Vagina (tissue), 2 donors: ENCODE measurements around the gene FAM204A.

Experiments used
- CTCF ChIP-seq, 3 experiments: fragments of 450-650 bp in 2 of 3; fragments of 200-600 bp in 1 of 3; sonication (generic) in 1 of 3; IDR thresholded peaks; one replicate each; pipeline ENCODE4 v1.5.1; 2017 to 2019; ENCODE audit warnings: antibody characterized with exemption in 3 of 3, mild to moderate bottlenecking in 2 of 3, moderate library complexity in 2 of 3
- POLR2A ChIP-seq, 2 donors: fragments of 450-650 bp; IDR thresholded peaks; one replicate each; pipeline ENCODE4 v1.6.1; 2017; ENCODE audit warnings: antibody characterized with exemption in 2 of 2, mild to moderate bottlenecking in 2 of 2, moderate library complexity in 2 of 2
- POLR2AphosphoS5 ChIP-seq, 2 donors: sonication (generic); formaldehyde crosslinking; IDR thresholded peaks; one replicate each; pipeline ENCODE4 v1.9.0; 2017; ENCODE audit warnings: antibody characterized with exemption in 2 of 2, mild to moderate bottlenecking in 2 of 2, low read depth in 1 of 2; ENCODE audit not compliant: insufficient read depth in 1 of 2

DNA sequence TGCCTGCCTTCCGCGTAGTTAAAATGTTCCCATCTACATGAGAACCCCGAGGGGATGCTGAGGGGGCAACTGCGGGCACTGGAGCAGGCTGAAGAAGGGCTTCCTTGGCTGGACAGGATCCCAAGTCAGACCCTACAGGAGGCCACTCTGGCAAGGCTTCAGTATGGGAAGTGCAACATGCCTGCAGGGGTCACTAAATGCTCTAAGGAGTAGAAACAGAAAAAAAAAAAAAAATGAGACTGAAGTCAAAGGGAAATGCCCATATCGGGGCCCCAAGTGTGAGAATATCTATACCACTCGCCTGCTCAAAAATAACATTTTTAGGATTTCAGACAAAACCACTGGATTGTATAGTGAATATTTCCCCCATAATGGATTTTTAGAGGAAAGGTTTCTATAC lies 33.5 kb downstream of the FAM204A start:
- TF ChIP-seq CTCF (IDR thresholded peaks at IDR 0.05): no peak
- TF ChIP-seq POLR2AphosphoS5 (IDR thresholded peaks at IDR 0.05; ENCODE audit: insufficient read depth in 1 of 2, low read depth in 1 of 2): no peak
- TF ChIP-seq POLR2A (IDR thresholded peaks at IDR 0.05): no peak
